Heart left ventricle (tissue), 13 donors: ENCODE results near the gene PIK3R6.

Source experiments
- CTCF ChIP-seq, 12 donors: fragments of 200-600 bp; sonication (generic) in 4 of 12; IDR thresholded peaks; one replicate each; pipeline versions ENCODE4 v1.5.0 to v1.8.0; 2018 to 2022; ENCODE audit warnings: antibody characterized with exemption in 12 of 12, mild to moderate bottlenecking in 5 of 12
- POLR2A ChIP-seq, 2 donors: fragments of 450-650 bp; IDR thresholded peaks; one replicate each; pipeline ENCODE4 v1.6.1; 2017; ENCODE audit warnings: antibody characterized with exemption in 2 of 2, mild to moderate bottlenecking in 2 of 2, moderate library complexity in 2 of 2
- donor health status: ischemic (EF 13 %, LVEDD 7.1; RV severe dilation, severe dysfunction).
- donor health status: DM: no; HTN: yes; CAD: no.
- donor health status: DM: no; HTN: no; CAD: no.
- donor health status: ischemic (EF 25% LVEDD 6.9; RV normal size, moderate dysfunction).
- donor health status: ischemic (EF 25% LVEDD 5.7; RV mildly dilated, moderate dysfunction).
- donor health status: ischemic (EF 35%, LVEDD 5.7; RV mildly dilated, moderate dysfunction).
- donor health status: nonischemic (EF 11% LVEDD 7.7; RV severe dilation, severe dysfunction).
- donor health status: DM: yes; HTN: yes; CAD: no.
- donor health status: PGD.
- donor health status: ischemic (EF 29% LVEDD 5.4; RV normal size, mild dysfunction).
- donor health status: nonischemic (EF 23%, LVEDD 6.1; RV moderate dilation, normal function).

GRCh38 chr17:8838551-8839095, 28.9 kb downstream of the PIK3R6 start:
- TF ChIP-seq CTCF (IDR thresholded peaks at IDR 0.05) = no peak
- TF ChIP-seq POLR2A (IDR thresholded peaks at IDR 0.05) = no peak
